GM21526 (cell line): ENCODE data around the gene PPFIBP2.
A peak's percentile ranks its signal among the peaks of the same experiment; 100 is the strongest.

Source experiments
- ATAC-seq: cut with Tn5 transposase; IDR thresholded peaks from one replicate; pipeline ENCODE4 v1.9.1; 2021; ENCODE audit warnings: moderate library complexity; ENCODE audit not compliant: unreplicated experiment, low FRiP score

The PPFIBP2 gene

GRCh38 chr11:7677796-7678201 is 164.0 kb downstream of the PPFIBP2 start:
- no peak for ATAC-seq

GRCh38 chr11:7683571-7683970 is 169.8 kb downstream of the PPFIBP2 start:
- no peak for ATAC-seq

- no peak for ATAC-seq
Observed at GRCh38 chr11:7686761-7687160, 173.0 kb downstream of the PPFIBP2 start.

- ATAC-seq = no peak
Observed at GRCh38 chr11:7687386-7687785, 173.6 kb downstream of the PPFIBP2 start.

GRCh38 chr11:7688238-7688826 is 174.5 kb downstream of the PPFIBP2 start:
- ATAC-seq = peak; percentile 74

- no peak for ATAC-seq
Observed at GRCh38 chr11:7689239-7689638, 175.4 kb downstream of the PPFIBP2 start.

GRCh38 chr11:7690648-7691047 is 176.8 kb downstream of the PPFIBP2 start:
- ATAC-seq = no peak

- ATAC-seq = no peak
Observed at GRCh38 chr11:7691759-7692350, 178.1 kb downstream of the PPFIBP2 start.

GRCh38 chr11:7692426-7692825 is 178.6 kb downstream of the PPFIBP2 start:
- ATAC-seq = no peak

- no peak for ATAC-seq
Observed at GRCh38 chr11:7694235-7694634, 180.4 kb downstream of the PPFIBP2 start.

- no peak for ATAC-seq
Observed at GRCh38 chr11:7696424-7696823, 182.6 kb downstream of the PPFIBP2 start.
